K562 (cell line): ENCODE results near the gene HPRT1. TPM values are rescaled to one million over a fixed set of nuclear protein-coding genes. Genes with fewer than 3 reads are reported as not detected.

Source experiments
- JUN ChIP-seq, 2 experiments: sonication (generic) in 1 of 2; formaldehyde crosslinking in 1 of 2; IDR thresholded peaks; 2 replicates each; pipeline versions ENCODE4 v1.6.1 to v1.8.0; 2012 to 2022; ENCODE audit warnings: borderline replicate concordance in 2 of 2, mild to moderate bottlenecking in 2 of 2, improper control_type of control experiment in 1 of 2, low read depth in 1 of 2, low read length in 1 of 2, missing genetic modification reagents in 1 of 2
- KLF1 ChIP-seq: fragments of 450-650 bp; IDR thresholded peaks from 2 replicates; pipeline ENCODE4 v1.6.1; 2016; ENCODE audit warnings: missing genetic modification characterization, missing compliant biosample characterization
- SIX5 ChIP-seq, 2 experiments: IDR thresholded peaks; 2 replicates each; pipeline ENCODE4 v1.6.1; 2011; ENCODE audit warnings: low read length in 2 of 2, borderline replicate concordance in 1 of 2, low read depth in 1 of 2, mild to moderate bottlenecking in 1 of 2, moderate library complexity in 1 of 2; ENCODE audit not compliant: insufficient read depth in 1 of 2
- TSC22D4 ChIP-seq: fragments of 450-650 bp; IDR thresholded peaks from 2 replicates; pipeline ENCODE4 v1.6.1; 2016; ENCODE audit warnings: missing genetic modification characterization, missing biosample characterization, control low read depth
- polyA plus RNA-seq, 8 experiments: library from polyadenylated mRNA; depleted of rRNA in 4 of 8; stranded (reverse) in 5 of 8; unstranded in 3 of 8; fragments of >200 nt; fragmentation: Nextera tagmentation in 2 of 8; fragmentation: Illumina TruSeq in 1 of 8; extraction: Ambion mirVana in 2 of 8; extraction: Trizol in 1 of 8; gene quantifications; 2 replicates each; pipeline versions ENCODE4 v1.2.1 to v1.2.3, GENCODE V29; 2011 to 2014; ENCODE audit warnings: inconsistent platforms in 1 of 8, missing spikeins in 1 of 8
- total RNA-seq, 7 experiments: library from RNA; depleted of rRNA in 6 of 7; stranded (reverse); fragments of >200 nt in 6 of 7; fragmentation: Illumina TruSeq in 2 of 7; extraction: Trizol in 2 of 7; gene quantifications; 2 replicates each; pipeline versions ENCODE4 v1.2.1 to v1.2.3, GENCODE V29; 2011 to 2021; ENCODE audit warnings: low replicate concordance in 1 of 7
- TF ChIP-seq, protein P1 (sequence below): conservative IDR thresholded peaks from 2 replicates; pipeline ENCODE4 v1.6.1; 2011; ENCODE audit warnings: low read depth, mild to moderate bottlenecking, low read length; ENCODE audit not compliant: control insufficient read depth
- TF ChIP-seq, protein P2 (sequence below): fragments of 450-650 bp; IDR thresholded peaks from 2 replicates; pipeline ENCODE4 v1.6.1; 2016; ENCODE audit warnings: low read depth

Gene HPRT1
- total and polyA plus RNA-seq, 9 of the 15 experiments (the other 6 are each of a cell fraction or from before 2014, with no cell fraction given), result 24.4 to 158 (median 104) TPM

DNA sequence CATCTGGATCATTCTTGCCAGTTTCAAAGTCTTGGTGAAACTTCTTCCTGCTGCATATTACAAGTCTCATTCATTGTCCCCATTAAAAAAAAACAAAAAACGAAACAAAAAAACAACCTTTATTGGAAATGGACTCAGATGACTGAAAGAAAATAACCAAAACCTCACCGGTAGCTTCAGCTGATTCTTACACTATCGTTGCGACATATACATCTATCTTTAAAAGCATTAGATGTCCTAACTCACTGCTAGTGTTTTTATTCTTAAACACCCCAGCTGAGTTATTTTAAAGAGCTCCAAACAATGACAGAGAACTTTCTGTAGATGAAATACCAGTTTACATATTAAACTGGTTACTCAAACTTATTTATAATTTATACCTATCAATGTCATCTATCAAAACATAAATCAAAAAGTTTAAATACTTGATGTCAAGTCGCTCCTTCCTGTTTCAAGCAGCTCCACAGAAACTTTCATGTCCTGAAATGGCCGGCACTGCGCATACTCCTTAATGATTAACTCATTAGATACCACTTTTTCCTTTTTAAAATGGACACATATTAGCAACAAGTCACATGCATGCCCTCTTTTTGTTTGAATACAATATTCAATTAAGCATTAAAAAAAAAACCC, 87.2 kb downstream of the HPRT1 start (continued):
- TF ChIP-seq SIX5 (IDR thresholded peaks at IDR 0.05; ENCODE audit: borderline replicate concordance in 1 of 2, insufficient read depth in 1 of 2, low read depth in 1 of 2, low read length in 2 of 2) (no peak), JUN (IDR thresholded peaks at IDR 0.05; ENCODE audit: borderline replicate concordance, low read depth, low read length) (no peak), JUN (CRISPR knock-in tag; IDR thresholded peaks at IDR 0.05; ENCODE audit: borderline replicate concordance) (no peak), KLF1 (tag) (no peak), TSC22D4 (tag) (no peak)
- TF ChIP-seq, protein P1, sequence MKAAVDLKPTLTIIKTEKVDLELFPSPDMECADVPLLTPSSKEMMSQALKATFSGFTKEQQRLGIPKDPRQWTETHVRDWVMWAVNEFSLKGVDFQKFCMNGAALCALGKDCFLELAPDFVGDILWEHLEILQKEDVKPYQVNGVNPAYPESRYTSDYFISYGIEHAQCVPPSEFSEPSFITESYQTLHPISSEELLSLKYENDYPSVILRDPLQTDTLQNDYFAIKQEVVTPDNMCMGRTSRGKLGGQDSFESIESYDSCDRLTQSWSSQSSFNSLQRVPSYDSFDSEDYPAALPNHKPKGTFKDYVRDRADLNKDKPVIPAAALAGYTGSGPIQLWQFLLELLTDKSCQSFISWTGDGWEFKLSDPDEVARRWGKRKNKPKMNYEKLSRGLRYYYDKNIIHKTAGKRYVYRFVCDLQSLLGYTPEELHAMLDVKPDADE, result no peak
- TF ChIP-seq, protein P2, sequence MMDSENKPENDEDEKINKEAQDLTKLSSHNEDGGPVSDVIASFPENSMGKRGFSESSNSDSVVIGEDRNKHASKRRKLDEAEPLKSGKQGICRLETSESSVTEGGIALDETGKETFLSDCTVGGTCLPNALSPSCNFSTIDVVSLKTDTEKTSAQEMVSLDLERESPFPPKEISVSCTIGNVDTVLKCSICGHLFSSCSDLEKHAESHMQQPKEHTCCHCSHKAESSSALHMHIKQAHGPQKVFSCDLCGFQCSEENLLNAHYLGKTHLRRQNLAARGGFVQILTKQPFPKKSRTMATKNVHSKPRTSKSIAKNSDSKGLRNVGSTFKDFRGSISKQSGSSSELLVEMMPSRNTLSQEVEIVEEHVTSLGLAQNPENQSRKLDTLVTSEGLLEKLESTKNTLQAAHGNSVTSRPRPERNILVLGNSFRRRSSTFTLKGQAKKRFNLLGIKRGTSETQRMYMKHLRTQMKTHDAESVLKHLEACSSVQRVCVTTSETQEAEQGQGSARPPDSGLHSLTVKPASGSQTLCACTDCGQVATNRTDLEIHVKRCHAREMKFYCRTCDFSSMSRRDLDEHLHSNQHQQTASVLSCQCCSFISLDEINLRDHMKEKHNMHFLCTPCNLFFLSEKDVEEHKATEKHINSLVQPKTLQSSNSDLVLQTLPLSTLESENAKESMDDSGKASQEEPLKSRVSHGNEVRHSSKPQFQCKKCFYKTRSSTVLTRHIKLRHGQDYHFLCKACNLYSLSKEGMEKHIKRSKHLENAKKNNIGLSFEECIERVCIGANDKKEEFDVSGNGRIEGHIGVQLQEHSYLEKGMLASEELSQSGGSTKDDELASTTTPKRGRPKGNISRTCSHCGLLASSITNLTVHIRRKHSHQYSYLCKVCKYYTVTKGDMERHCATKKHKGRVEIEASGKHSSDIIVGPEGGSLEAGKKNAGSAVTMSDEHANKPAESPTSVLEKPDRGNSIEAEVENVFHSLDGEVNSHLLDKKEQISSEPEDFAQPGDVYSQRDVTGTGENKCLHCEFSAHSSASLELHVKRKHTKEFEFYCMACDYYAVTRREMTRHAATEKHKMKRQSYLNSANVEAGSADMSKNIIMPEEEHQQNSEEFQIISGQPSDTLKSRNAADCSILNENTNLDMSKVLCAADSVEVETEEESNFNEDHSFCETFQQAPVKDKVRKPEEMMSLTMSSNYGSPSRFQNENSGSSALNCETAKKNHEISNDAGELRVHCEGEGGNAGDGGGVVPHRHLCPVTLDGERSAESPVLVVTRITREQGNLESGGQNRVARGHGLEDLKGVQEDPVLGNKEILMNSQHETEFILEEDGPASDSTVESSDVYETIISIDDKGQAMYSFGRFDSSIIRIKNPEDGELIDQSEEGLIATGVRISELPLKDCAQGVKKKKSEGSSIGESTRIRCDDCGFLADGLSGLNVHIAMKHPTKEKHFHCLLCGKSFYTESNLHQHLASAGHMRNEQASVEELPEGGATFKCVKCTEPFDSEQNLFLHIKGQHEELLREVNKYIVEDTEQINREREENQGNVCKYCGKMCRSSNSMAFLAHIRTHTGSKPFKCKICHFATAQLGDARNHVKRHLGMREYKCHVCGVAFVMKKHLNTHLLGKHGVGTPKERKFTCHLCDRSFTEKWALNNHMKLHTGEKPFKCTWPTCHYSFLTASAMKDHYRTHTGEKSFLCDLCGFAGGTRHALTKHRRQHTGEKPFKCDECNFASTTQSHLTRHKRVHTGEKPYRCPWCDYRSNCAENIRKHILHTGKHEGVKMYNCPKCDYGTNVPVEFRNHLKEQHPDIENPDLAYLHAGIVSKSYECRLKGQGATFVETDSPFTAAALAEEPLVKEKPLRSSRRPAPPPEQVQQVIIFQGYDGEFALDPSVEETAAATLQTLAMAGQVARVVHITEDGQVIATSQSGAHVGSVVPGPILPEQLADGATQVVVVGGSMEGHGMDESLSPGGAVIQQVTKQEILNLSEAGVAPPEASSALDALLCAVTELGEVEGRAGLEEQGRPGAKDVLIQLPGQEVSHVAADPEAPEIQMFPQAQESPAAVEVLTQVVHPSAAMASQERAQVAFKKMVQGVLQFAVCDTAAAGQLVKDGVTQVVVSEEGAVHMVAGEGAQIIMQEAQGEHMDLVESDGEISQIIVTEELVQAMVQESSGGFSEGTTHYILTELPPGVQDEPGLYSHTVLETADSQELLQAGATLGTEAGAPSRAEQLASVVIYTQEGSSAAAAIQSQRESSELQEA, result no peak
